ENCODE data around the gene SLC35G6.
"Not testable (repeated sequence)": the region's sequence is repeated elsewhere in the genome, so short reads cannot be mapped to it uniquely, and the experiment has no call there.

The SLC35G6 gene

GRCh38 chr17:7479213-7480088 is 1.8 kb upstream of the SLC35G6 start, which contains the start of gene ZBTB4:
Gene ZBTB4, minus strand, starts transcription at chr17:7479631. Its CDS starts 12,830 bp downstream, at chr17:7466801.
- peak; percentile 60 for DNase-seq

- DNase-seq: no peak
Observed at GRCh38 chr17:7480089-7480384, 1.2 kb upstream of the SLC35G6 start.

- not testable (repeated sequence) for DNase-seq
Observed at GRCh38 chr17:7481842-7482741, 846 bp downstream of the SLC35G6 start.

- not testable (repeated sequence) for DNase-seq
Observed at GRCh38 chr17:7482742-7483088, 1.5 kb downstream of the SLC35G6 start.

- DNase-seq: peak; percentile 73
Observed at GRCh38 chr17:7483255-7484066, 2.2 kb downstream of the SLC35G6 start.

GRCh38 chr17:7484067-7484918 is 3.0 kb downstream of the SLC35G6 start, which contains the start of gene POLR2A:
Gene POLR2A, plus strand, starts transcription at chr17:7484366.
- peak; percentile 93 for DNase-seq

GRCh38 chr17:7484919-7485377 is 3.7 kb downstream of the SLC35G6 start:
- DNase-seq: no peak

GRCh38 chr17:7486181-7486580 is 4.9 kb downstream of the SLC35G6 start:
- no peak for DNase-seq

- no peak for DNase-seq
Observed at GRCh38 chr17:7490144-7490543, 8.9 kb downstream of the SLC35G6 start.

GRCh38 chr17:7491583-7491982 is 10.3 kb downstream of the SLC35G6 start:
- no peak for DNase-seq

GRCh38 chr17:7493941-7494340 is 12.7 kb downstream of the SLC35G6 start:
- DNase-seq: no peak

GRCh38 chr17:7495906-7496434 is 14.7 kb downstream of the SLC35G6 start:
- no peak for DNase-seq

GRCh38 chr17:7496470-7497183 is 15.4 kb downstream of the SLC35G6 start:
- no peak for DNase-seq

GRCh38 chr17:7497228-7497627 is 16.0 kb downstream of the SLC35G6 start:
- DNase-seq: no peak

GRCh38 chr17:7497636-7498035 is 16.4 kb downstream of the SLC35G6 start:
- no peak for DNase-seq

- no peak for DNase-seq
Observed at GRCh38 chr17:7499161-7499560, 17.9 kb downstream of the SLC35G6 start.

GRCh38 chr17:7501729-7502128 is 20.5 kb downstream of the SLC35G6 start:
- no peak for DNase-seq

GRCh38 chr17:7502171-7502847 is 21.1 kb downstream of the SLC35G6 start:
- DNase-seq: no peak

GRCh38 chr17:7502987-7503386 is 21.7 kb downstream of the SLC35G6 start:
- DNase-seq: no peak

GRCh38 chr17:7503521-7503920 is 22.3 kb downstream of the SLC35G6 start:
- no peak for DNase-seq

Data from 8988T (cell line).